ENCODE results near the gene PLCG1.

The PLCG1 gene

DNA sequence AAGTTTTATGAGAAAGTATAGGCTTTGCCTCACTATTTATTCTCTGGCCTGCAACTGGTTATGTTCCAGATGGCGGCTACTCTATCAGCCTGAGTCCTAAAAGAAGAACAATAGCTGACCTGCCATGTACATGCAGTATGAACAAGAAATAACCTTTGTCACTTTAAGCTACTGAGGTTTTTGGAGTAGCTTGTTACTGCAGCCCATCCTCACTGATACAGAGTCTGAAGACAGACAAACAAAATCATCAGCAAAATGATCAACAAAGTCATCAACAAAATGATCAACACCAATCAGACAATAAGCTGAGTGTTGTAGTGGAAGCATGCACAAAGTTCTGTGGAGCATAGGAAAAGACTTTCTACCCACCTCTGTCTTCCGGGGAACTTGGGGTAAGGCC, 82.5 kb downstream of the PLCG1 start:
- no peak for DNase-seq

DNA sequence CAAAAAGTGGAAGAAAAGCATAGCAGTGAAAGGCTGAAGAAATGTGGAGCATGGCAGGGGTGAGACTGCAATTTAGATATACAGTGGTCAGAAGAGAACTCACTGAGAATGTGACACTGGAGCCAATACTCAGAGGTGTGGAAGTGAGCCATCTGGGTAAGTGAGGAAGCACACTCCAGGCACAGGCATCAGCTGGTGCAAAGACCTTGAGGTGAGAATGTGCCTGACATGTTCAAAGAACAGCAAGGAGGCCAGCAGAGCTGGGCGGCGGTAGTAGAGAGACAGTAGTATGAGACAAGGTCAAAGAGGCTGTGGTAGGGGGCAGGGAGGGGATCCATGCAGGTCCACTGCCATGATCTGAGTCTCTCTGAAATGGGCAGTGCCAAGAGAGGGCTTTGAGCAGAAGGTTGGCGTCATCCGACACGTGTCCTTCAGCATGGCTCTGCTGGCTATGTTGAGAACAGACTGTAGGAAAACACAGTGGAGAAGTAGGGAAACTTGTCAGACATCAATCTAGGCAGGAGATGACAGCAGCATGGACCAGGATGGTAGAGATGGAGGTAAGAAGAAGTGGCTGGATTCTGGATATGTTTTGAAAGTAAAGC, 84.4 kb downstream of the PLCG1 start:
- DNase-seq, result no peak

DNA sequence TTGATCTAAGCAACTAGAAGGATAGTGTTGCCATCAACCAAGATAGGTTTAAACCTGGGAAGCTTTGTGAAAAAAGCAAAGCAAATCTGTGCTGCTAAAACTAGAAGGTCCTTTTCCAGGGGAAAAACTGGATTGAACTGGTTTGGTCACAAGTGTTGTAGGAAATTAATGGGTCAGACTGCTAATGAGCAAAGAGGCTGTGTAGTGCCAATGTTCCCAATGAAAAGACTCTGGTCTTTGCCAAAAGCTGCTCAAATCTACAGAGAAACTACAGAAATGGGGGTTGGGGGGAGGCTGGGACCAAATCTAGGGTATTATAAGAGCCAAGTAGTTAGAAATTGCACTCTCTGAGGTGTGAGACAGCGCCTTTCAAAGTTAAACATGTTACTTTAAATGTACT, 85.0 kb downstream of the PLCG1 start:
- DNase-seq, result no peak

DNA sequence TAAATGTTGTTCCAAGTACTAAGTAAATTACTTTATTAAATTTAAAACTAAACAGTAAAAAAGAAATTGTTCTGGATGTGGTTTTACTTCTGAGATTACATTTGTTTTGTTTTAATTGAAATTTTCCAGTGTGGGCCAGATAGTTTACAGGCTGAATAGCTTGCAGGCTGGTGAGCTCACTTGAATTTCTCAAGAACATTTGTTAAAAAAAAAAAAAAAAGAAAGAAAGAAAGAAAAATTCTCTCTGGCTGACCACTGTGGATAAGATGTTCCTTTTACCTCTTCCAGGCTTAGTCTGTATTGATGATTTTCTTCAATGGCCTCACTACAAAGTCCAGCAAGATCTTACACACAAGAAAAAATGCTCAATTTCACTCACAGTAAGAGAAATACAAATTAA, 85.4 kb downstream of the PLCG1 start:
- no peak for DNase-seq

DNA sequence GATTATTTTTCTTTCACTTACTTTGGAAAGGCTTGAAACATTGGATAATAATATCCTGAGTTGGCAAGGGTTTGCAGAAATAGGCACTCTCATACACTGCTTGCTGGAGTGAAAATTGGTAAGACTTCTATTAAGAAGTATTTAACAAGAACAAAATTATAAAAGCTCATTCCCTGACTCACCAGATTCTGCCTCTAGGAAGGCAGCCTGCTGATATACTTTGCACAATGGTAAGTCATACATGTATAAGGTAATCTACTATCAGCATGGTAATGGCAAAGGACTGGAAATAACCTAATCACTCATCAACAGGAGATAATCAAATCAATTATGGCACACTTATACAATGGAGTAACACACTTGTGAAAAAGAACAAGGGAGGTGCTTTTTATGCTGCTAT, 85.8 kb downstream of the PLCG1 start:
- no peak for DNase-seq

DNA sequence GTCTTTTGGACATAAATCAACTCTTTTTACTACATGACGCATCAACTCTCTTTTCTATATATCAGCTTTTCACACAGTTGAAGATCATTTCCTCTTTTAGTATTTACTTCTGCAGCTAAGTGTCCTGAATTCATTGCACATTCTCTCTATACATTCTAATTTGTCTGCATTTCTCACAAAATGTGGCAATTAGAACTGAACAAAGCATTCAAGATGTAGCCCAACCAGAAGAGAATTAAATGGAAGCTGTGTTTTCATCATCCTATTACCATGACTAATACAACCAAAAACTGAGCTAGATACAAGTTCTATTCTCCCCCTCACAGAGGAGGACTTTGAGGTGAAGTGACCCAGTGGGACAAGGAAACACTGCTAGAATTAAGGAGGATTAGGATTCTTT, 86.9 kb downstream of the PLCG1 start:
- no peak for DNase-seq

DNA sequence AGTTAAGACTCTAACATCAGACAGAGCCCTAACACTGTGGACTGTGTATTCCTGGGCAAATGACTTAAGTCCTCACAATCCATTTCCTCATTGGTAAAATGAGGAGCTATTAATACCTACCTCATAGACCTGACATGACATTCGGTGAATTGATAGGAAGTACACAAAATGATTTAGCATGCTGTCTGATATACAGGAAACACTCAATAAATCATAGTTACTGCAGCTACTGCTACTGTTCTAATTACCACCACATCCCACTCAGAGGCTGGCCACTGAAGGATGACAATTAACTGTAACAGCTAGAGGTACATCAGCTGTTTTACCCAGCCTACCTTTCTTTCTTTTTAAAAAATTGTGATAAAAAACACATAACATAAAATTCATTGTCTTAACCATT, 87.7 kb downstream of the PLCG1 start:
- DNase-seq, result no peak

DNA sequence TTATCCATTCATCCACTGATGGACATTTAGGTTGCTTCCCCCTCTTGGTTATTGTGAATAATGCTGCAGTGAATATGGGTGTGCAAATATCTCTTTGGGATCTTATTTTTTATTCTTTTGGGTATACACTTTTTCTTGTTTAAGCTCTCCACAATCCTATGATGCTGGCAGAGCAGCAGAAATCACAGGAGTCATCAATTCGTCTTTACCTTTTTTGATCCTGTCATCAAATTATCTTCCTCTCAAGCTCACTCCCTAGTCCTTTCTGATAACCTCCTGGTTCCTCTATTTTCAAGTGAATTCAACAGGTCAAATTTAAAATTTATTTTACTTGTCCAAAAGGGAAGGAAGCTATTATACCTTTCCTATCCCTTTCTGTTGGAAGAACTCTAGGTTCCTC, 89.1 kb downstream of the PLCG1 start:
- no peak for DNase-seq
